Activated CD8-positive, alpha-beta memory T cell treated with anti-CD3 and anti-CD28 coated beads, Interleukin-2, amount 10 ng/mL, durations not matched to agents 7 days and 5 days (primary cell): ENCODE data around the gene TPGS1. TPM values are rescaled to one million over a fixed set of nuclear protein-coding genes. Genes with fewer than 3 reads are reported as not detected.

Experiments
- ATAC-seq: fragments of 150-1000 bp; cut with Tn5 transposase; one replicate; pipeline ENCODE4 v1.10.0; 2021; ENCODE audit warnings: moderate library complexity
- CTCF ChIA-PET: fragments of 350-600 bp; sonication (Branson Sonifier 250); formaldehyde crosslinking; loops from one replicate; lab custom pipeline; 2021; ENCODE audit warnings: antibody characterized with exemption; lab: Charles Lee
- DNase-seq: peaks from one replicate; pipeline ENCODE4 v3.0.0-alpha.2; 2020
- H3K27ac Mint-ChIP-seq: one replicate; pipeline ENCODE4 v1.8.0; 2021; ENCODE audit warnings: mild to moderate bottlenecking, mixed read lengths
- H3K27me3 Mint-ChIP-seq: one replicate; pipeline ENCODE4 v1.8.0; 2021; ENCODE audit warnings: mixed read lengths
- H3K36me3 Mint-ChIP-seq: one replicate; pipeline ENCODE4 v1.8.0; 2021; ENCODE audit warnings: mild to moderate bottlenecking, mixed read lengths
- H3K4me1 Mint-ChIP-seq: one replicate; pipeline ENCODE4 v1.8.0; 2021; ENCODE audit warnings: mixed read lengths
- H3K4me3 Mint-ChIP-seq: one replicate; pipeline ENCODE4 v1.8.0; 2021; ENCODE audit warnings: mild to moderate bottlenecking, moderate library complexity, mixed read lengths
- H3K9me3 Mint-ChIP-seq: one replicate; pipeline ENCODE4 v1.8.0; 2022; ENCODE audit warnings: low read depth, mixed read lengths
- total RNA-seq, 2 experiments: library from RNA; stranded (reverse); gene quantifications; one replicate each; pipeline ENCODE4 v1.2.3, GENCODE V29; 2021

Gene TPGS1
- total RNA-seq, 2 experiments from 2014 or later: 19.4 to 21.6 TPM

GRCh38 chr19:524062-524674, 16.9 kb downstream of the TPGS1 start:
- peaks cover 3% of the 10 kb centered on the region for H3K27me3 Mint-ChIP-seq
- H3K9me3 Mint-ChIP-seq: no peaks in the 10 kb centered on the region
- CTCF ChIA-PET: no interaction called here
- no peak overlapping the region for H3K27ac Mint-ChIP-seq
- H3K4me1 Mint-ChIP-seq: peaks cover 5% of the 10 kb centered on the region
- H3K36me3 Mint-ChIP-seq: no peaks in the 10 kb centered on the region
- H3K4me3 Mint-ChIP-seq: no peak overlapping the region
- ATAC-seq (peak; percentile 42), DNase-seq (no peak)

- H3K27me3 Mint-ChIP-seq: peaks cover 3% of the 10 kb centered on the region
- H3K4me1 Mint-ChIP-seq: peaks cover 6% of the 10 kb centered on the region
- no peaks in the 10 kb centered on the region for H3K9me3 Mint-ChIP-seq
- no peak for DNase-seq
- no peaks in the 10 kb centered on the region for H3K36me3 Mint-ChIP-seq
- no peak overlapping the region for H3K4me3 Mint-ChIP-seq
- CTCF ChIA-PET: no interaction called here
- ATAC-seq: no peak
- H3K27ac Mint-ChIP-seq: no peak overlapping the region
Measured at GRCh38 chr19:525029-525428, 17.7 kb downstream of the TPGS1 start.

- Mint-ChIP-seq H3K4me3 (no peak overlapping the region), H3K27me3 (peaks cover 3% of the 10 kb centered on the region), H3K36me3 (no peaks in the 10 kb centered on the region), H3K27ac (no peak overlapping the region), H3K9me3 (no peaks in the 10 kb centered on the region), H3K4me1 (peaks cover 7% of the 10 kb centered on the region)
- CTCF ChIA-PET: interaction anchor here (8.5 kb wide), 1 partner anchor 14 kb away, joined by 94 read pairs; no protein-coding TSS in a partner anchor
- ATAC-seq (no peak), DNase-seq (no peak)
Measured at GRCh38 chr19:525857-526419, 18.6 kb downstream of the TPGS1 start.

- Mint-ChIP-seq H3K4me3 (peak overlapping the region; percentile 77), H3K27me3 (peaks cover 3% of the 10 kb centered on the region), H3K4me1 (peaks cover 18% of the 10 kb centered on the region), H3K36me3 (no peaks in the 10 kb centered on the region), H3K27ac (peak overlapping the region; percentile 83), H3K9me3 (no peaks in the 10 kb centered on the region)
- no peak for ATAC-seq
- CTCF ChIA-PET: interaction anchor here (1.4 to 8.5 kb wide), 7 partner anchors 11 to 240 kb away, joined by 3 to 94 read pairs (median 14); partner anchors contain the start of genes GZMM and TPGS1
- DNase-seq: no peak
Measured at GRCh38 chr19:530134-531008, 23.1 kb downstream of the TPGS1 start.

GRCh38 chr19:531009-531752, 23.9 kb downstream of the TPGS1 start:
- H3K36me3 Mint-ChIP-seq: no peaks in the 10 kb centered on the region
- CTCF ChIA-PET: interaction anchor here (1.0 to 8.5 kb wide), 11 partner anchors 12 to 239 kb away, joined by 3 to 94 read pairs (median 5); partner anchors contain the start of genes GZMM, MADCAM1 and TPGS1
- peak; percentile 83 for ATAC-seq
- no peaks in the 10 kb centered on the region for H3K9me3 Mint-ChIP-seq
- H3K4me3 Mint-ChIP-seq: peak overlapping the region; percentile 77
- peaks cover 3% of the 10 kb centered on the region for H3K27me3 Mint-ChIP-seq
- peaks cover 18% of the 10 kb centered on the region for H3K4me1 Mint-ChIP-seq
- peak overlapping the region; percentile 83 for H3K27ac Mint-ChIP-seq
- peak; percentile 90 for DNase-seq

GRCh38 chr19:531753-532560, 24.7 kb downstream of the TPGS1 start, which contains the start of gene CDC34:
CDC34 (plus strand) TSS chr19:531760; CDS start chr19:531932, 172 bp downstream.
- CTCF ChIA-PET: interaction anchor here (1.0 to 8.5 kb wide), 12 partner anchors 11 to 238 kb away, joined by 3 to 94 read pairs (median 7); partner anchors contain the start of genes BSG, GZMM, MADCAM1 and TPGS1
- peak within 1 kb of the TSS; percentile 81 for H3K4me3 Mint-ChIP-seq
- ATAC-seq (no peak), DNase-seq (no peak)
- H3K36me3 Mint-ChIP-seq: peaks cover 1% of the 10 kb centered on the region
- H3K27ac Mint-ChIP-seq: peak within 1 kb of the TSS; percentile 83
- H3K4me1 Mint-ChIP-seq: peaks cover 18% of the 10 kb centered on the region
- H3K9me3 Mint-ChIP-seq: no peaks in the 10 kb centered on the region
- peaks cover under 1% of the 10 kb centered on the region for H3K27me3 Mint-ChIP-seq

GRCh38 chr19:532561-533363, 25.5 kb downstream of the TPGS1 start:
- DNase-seq: peak; percentile 65
- Mint-ChIP-seq H3K36me3 (peaks cover 1% of the 10 kb centered on the region), H3K4me1 (peaks cover 18% of the 10 kb centered on the region)

GRCh38 chr19:533364-534058, 26.2 kb downstream of the TPGS1 start:
- H3K4me1 Mint-ChIP-seq: peaks cover 18% of the 10 kb centered on the region
- no peaks in the 10 kb centered on the region for H3K27me3 Mint-ChIP-seq
- H3K27ac Mint-ChIP-seq: peak overlapping the region; percentile 19
- H3K9me3 Mint-ChIP-seq: no peaks in the 10 kb centered on the region
- H3K36me3 Mint-ChIP-seq: peaks cover 4% of the 10 kb centered on the region
- H3K4me3 Mint-ChIP-seq: peak overlapping the region; percentile 81
- CTCF ChIA-PET: interaction anchor here (1.1 to 8.5 kb wide), 8 partner anchors 10 to 238 kb away, joined by 3 to 94 read pairs (median 10); partner anchors contain the start of genes BSG, GZMM and TPGS1
- DNase-seq (no peak), ATAC-seq (no peak)

More at GRCh38 chr19:532561-533363, 25.5 kb downstream of the TPGS1 start:
- H3K27me3 Mint-ChIP-seq: no peaks in the 10 kb centered on the region
- no peaks in the 10 kb centered on the region for H3K9me3 Mint-ChIP-seq
- ATAC-seq: no peak
- peak overlapping the region; percentile 81 for H3K4me3 Mint-ChIP-seq
- CTCF ChIA-PET: interaction anchor here (1.0 to 8.5 kb wide), 10 partner anchors 11 to 237 kb away, joined by 3 to 94 read pairs (median 7); partner anchors contain the start of genes BSG, GZMM and TPGS1
- peak overlapping the region; percentile 85 for H3K27ac Mint-ChIP-seq

- peaks cover 4% of the 10 kb centered on the region for H3K36me3 Mint-ChIP-seq
- peaks cover 18% of the 10 kb centered on the region for H3K4me1 Mint-ChIP-seq
- no peak for DNase-seq
- H3K27me3 Mint-ChIP-seq: no peaks in the 10 kb centered on the region
- H3K4me3 Mint-ChIP-seq: no peak overlapping the region
- CTCF ChIA-PET: interaction anchor here (8.5 kb wide), 1 partner anchor 22 kb away, joined by 94 read pairs; no protein-coding TSS in a partner anchor
- ATAC-seq: no peak
- H3K9me3 Mint-ChIP-seq: no peaks in the 10 kb centered on the region
- peak overlapping the region; percentile 19 for H3K27ac Mint-ChIP-seq
Measured at GRCh38 chr19:534088-534487, 26.8 kb downstream of the TPGS1 start.

GRCh38 chr19:535017-535835, 27.9 kb downstream of the TPGS1 start:
- no peak overlapping the region for H3K4me3 Mint-ChIP-seq
- DNase-seq (no peak), ATAC-seq (no peak)
- no peaks in the 10 kb centered on the region for H3K9me3 Mint-ChIP-seq
- no peaks in the 10 kb centered on the region for H3K27me3 Mint-ChIP-seq
- H3K27ac Mint-ChIP-seq: no peak overlapping the region
- peaks cover 15% of the 10 kb centered on the region for H3K4me1 Mint-ChIP-seq
- CTCF ChIA-PET: interaction anchor here (0.8 kb wide), 1 partner anchor 28 kb away, joined by 3 read pairs; the partner anchor contains the start of gene TPGS1
- peaks cover 4% of the 10 kb centered on the region for H3K36me3 Mint-ChIP-seq
